Astrocyte (in vitro differentiated cells and primary cell): ENCODE data around the gene APOH. TPM values are rescaled to one million over a fixed set of nuclear protein-coding genes. Genes with fewer than 3 reads are reported as not detected.

Experiments
- DNase-seq: peaks from one replicate; pipeline ENCODE4 v3.0.0-alpha.2; 2010; ENCODE audit warnings: low read depth
- FAIRE-seq: peaks from 2 replicates; lab custom pipeline; 2011; peaks lifted over from hg19 to GRCh38; lab: Jason Lieb, UNC
- H2AFZ ChIP-seq: 2 replicates; pipeline ENCODE4 v1.6.0; 2012; ENCODE audit warnings: low read depth, low read length, inconsistent platforms
- H3K27ac ChIP-seq: 2 replicates; pipeline ENCODE4 v1.5.1; 2011; ENCODE audit warnings: low read depth, low read length, inconsistent platforms
- H3K27me3 ChIP-seq: 2 replicates; pipeline ENCODE4 v1.6.0; 2011; ENCODE audit warnings: low read length, inconsistent platforms; ENCODE audit not compliant: insufficient read depth
- H3K36me3 ChIP-seq: 2 replicates; pipeline ENCODE4 v1.5.1; 2011; ENCODE audit warnings: low read length, inconsistent platforms; ENCODE audit not compliant: insufficient read depth
- H3K4me1 ChIP-seq: 2 replicates; pipeline ENCODE4 v1.5.1; 2011; ENCODE audit warnings: low read length, inconsistent platforms; ENCODE audit not compliant: insufficient read depth
- H3K4me2 ChIP-seq: 2 replicates; pipeline ENCODE4 v1.6.0; 2012; ENCODE audit warnings: low read length, inconsistent platforms
- H3K4me3 ChIP-seq: 2 replicates; pipeline ENCODE4 v1.5.1; 2011; ENCODE audit warnings: low read depth, mild to moderate bottlenecking, low read length, inconsistent platforms; ENCODE audit not compliant: insufficient read depth
- H3K79me2 ChIP-seq: 2 replicates; pipeline ENCODE4 v1.6.0; 2012; ENCODE audit warnings: mild to moderate bottlenecking, low read length, inconsistent platforms; ENCODE audit not compliant: insufficient read depth
- H3K9ac ChIP-seq: 2 replicates; pipeline ENCODE4 v1.6.0; 2012; ENCODE audit warnings: mild to moderate bottlenecking, low read length, inconsistent platforms
- H3K9me3 ChIP-seq: 2 replicates; pipeline ENCODE4 v1.5.1; 2012; ENCODE audit warnings: low read depth, mild to moderate bottlenecking, low read length, inconsistent platforms; ENCODE audit not compliant: insufficient read depth
- H4K20me1 ChIP-seq: 2 replicates; pipeline ENCODE4 v1.6.0; 2012; ENCODE audit warnings: low read length, inconsistent platforms; ENCODE audit not compliant: insufficient read depth
- H3K27ac Mint-ChIP-seq: one replicate; pipeline ENCODE4 v1.8.0; 2021; ENCODE audit warnings: mild to moderate bottlenecking, mixed read lengths; ENCODE audit not compliant: unreplicated experiment
- H3K27me3 Mint-ChIP-seq: one replicate; pipeline ENCODE4 v1.8.0; 2021; ENCODE audit warnings: low read depth, mixed read lengths; ENCODE audit not compliant: unreplicated experiment
- H3K36me3 Mint-ChIP-seq: one replicate; pipeline ENCODE4 v1.8.0; 2021; ENCODE audit warnings: low read depth, mixed read lengths; ENCODE audit not compliant: unreplicated experiment
- H3K4me1 Mint-ChIP-seq: one replicate; pipeline ENCODE4 v1.8.0; 2021; ENCODE audit warnings: low read depth, mixed read lengths; ENCODE audit not compliant: unreplicated experiment
- H3K4me3 Mint-ChIP-seq: one replicate; pipeline ENCODE4 v1.8.0; 2021; ENCODE audit warnings: mild to moderate bottlenecking, moderate library complexity, mixed read lengths; ENCODE audit not compliant: unreplicated experiment
- H3K9me3 Mint-ChIP-seq: one replicate; pipeline ENCODE4 v1.8.0; 2021; ENCODE audit warnings: mild to moderate bottlenecking, mixed read lengths; ENCODE audit not compliant: unreplicated experiment
- CTCF ChIP-seq: IDR thresholded peaks from 2 replicates; pipeline ENCODE4 v1.5.1; 2011; ENCODE audit warnings: low read depth, mild to moderate bottlenecking, inconsistent platforms, low read length, moderate library complexity; ENCODE audit not compliant: insufficient read depth
- EZH2 ChIP-seq: IDR thresholded peaks from 2 replicates; pipeline ENCODE4 v1.6.1; 2012; ENCODE audit warnings: mild to moderate bottlenecking, low read length, inconsistent platforms; ENCODE audit not compliant: insufficient read depth
- total RNA-seq: library from RNA; stranded (reverse); gene quantifications from 2 replicates; pipeline ENCODE4 v1.2.1, GENCODE V29; 2021

Gene APOH
- total RNA-seq, 1 donor from 2014 or later, result not detected

GRCh38 chr17:66240013-66240412 is 10.8 kb upstream of the APOH start:
- no peaks in the 10 kb centered on the region for H3K9me3 Mint-ChIP-seq
- no peak overlapping the region for H3K4me3 ChIP-seq
- H3K4me3 Mint-ChIP-seq, result no peak overlapping the region
- no peak for FAIRE-seq
- H3K4me2 ChIP-seq, result no peak overlapping the region
- no peak overlapping the region for H3K9ac ChIP-seq
- H3K36me3 Mint-ChIP-seq, result no peaks in the 10 kb centered on the region
- H3K4me1 ChIP-seq, result no peaks in the 10 kb centered on the region
- TF ChIP-seq CTCF, result no peak
- no peak for TF ChIP-seq EZH2
- H3K79me2 ChIP-seq, result no peaks in the 10 kb centered on the region
- peaks cover 2% of the 10 kb centered on the region for H3K27me3 Mint-ChIP-seq
- DNase-seq, result no peak
- H3K9me3 ChIP-seq, result no peaks in the 10 kb centered on the region
- H3K4me1 Mint-ChIP-seq, result no peaks in the 10 kb centered on the region
- H3K27ac ChIP-seq, result no peak overlapping the region
- no peaks in the 10 kb centered on the region for H4K20me1 ChIP-seq
- no peak overlapping the region for H2AFZ ChIP-seq
- no peaks in the 10 kb centered on the region for H3K27me3 ChIP-seq
- H3K27ac Mint-ChIP-seq, result no peak overlapping the region
- no peaks in the 10 kb centered on the region for H3K36me3 ChIP-seq

GRCh38 chr17:66235377-66235994 is 6.3 kb upstream of the APOH start:
- no peak for DNase-seq
- TF ChIP-seq CTCF (no peak), EZH2 (no peak)
- no peak overlapping the region for H3K27ac ChIP-seq
- no peaks in the 10 kb centered on the region for H3K4me1 ChIP-seq
- Mint-ChIP-seq H3K27me3 (peaks cover 2% of the 10 kb centered on the region), H3K27ac (no peak overlapping the region), H3K4me1 (no peaks in the 10 kb centered on the region), H3K4me3 (no peak overlapping the region), H3K36me3 (no peaks in the 10 kb centered on the region), H3K9me3 (no peaks in the 10 kb centered on the region)
- H4K20me1 ChIP-seq, result no peaks in the 10 kb centered on the region
- no peak overlapping the region for H3K9ac ChIP-seq
- H3K4me2 ChIP-seq, result no peak overlapping the region
- H3K79me2 ChIP-seq, result no peaks in the 10 kb centered on the region
- H3K27me3 ChIP-seq, result peaks cover 2% of the 10 kb centered on the region
- H3K36me3 ChIP-seq, result no peaks in the 10 kb centered on the region
- no peak for FAIRE-seq
- no peaks in the 10 kb centered on the region for H3K9me3 ChIP-seq
- no peak overlapping the region for H3K4me3 ChIP-seq
- H2AFZ ChIP-seq, result no peak overlapping the region

GRCh38 chr17:66234611-66235010 is 5.4 kb upstream of the APOH start:
- no peak for TF ChIP-seq CTCF
- TF ChIP-seq EZH2, result no peak
- Histone ChIP-seq H3K27me3 (peaks cover 2% of the 10 kb centered on the region), H3K36me3 (no peaks in the 10 kb centered on the region), H3K27ac (no peak overlapping the region), H3K4me2 (no peak overlapping the region), H2AFZ (no peak overlapping the region), H3K9me3 (no peaks in the 10 kb centered on the region), H3K4me3 (no peak overlapping the region), H4K20me1 (no peaks in the 10 kb centered on the region), H3K4me1 (no peaks in the 10 kb centered on the region), H3K79me2 (no peaks in the 10 kb centered on the region), H3K9ac (no peak overlapping the region)
- H3K4me1 Mint-ChIP-seq, result no peaks in the 10 kb centered on the region
- no peak overlapping the region for H3K27ac Mint-ChIP-seq
- no peak for FAIRE-seq
- DNase-seq, result no peak
- H3K36me3 Mint-ChIP-seq, result no peaks in the 10 kb centered on the region
- no peak overlapping the region for H3K4me3 Mint-ChIP-seq
- peaks cover 2% of the 10 kb centered on the region for H3K27me3 Mint-ChIP-seq
- H3K9me3 Mint-ChIP-seq, result no peaks in the 10 kb centered on the region
